Central memory CD4-positive, alpha-beta T cell (primary cell): ENCODE measurements around the gene ELF5.
A peak's percentile ranks its signal among the peaks of the same experiment; 100 is the strongest.

Experiments
- DNase-seq: peaks from one replicate; pipeline ENCODE4 v3.0.0; 2022

ELF5 gene

GRCh38 chr11:34448223-34448994 is 65.2 kb downstream of the ELF5 start:
- no peak for DNase-seq

GRCh38 chr11:34447044-34447443 is 66.5 kb downstream of the ELF5 start:
- no peak for DNase-seq

- no peak for DNase-seq
Measured at GRCh38 chr11:34446386-34446785, 67.2 kb downstream of the ELF5 start.

- DNase-seq: no peak
Measured at GRCh38 chr11:34445956-34446355, 67.6 kb downstream of the ELF5 start.

- no peak for DNase-seq
Measured at GRCh38 chr11:34444428-34444827, 69.2 kb downstream of the ELF5 start.

GRCh38 chr11:34443136-34443535 is 70.5 kb downstream of the ELF5 start:
- DNase-seq: no peak

- DNase-seq: no peak
Measured at GRCh38 chr11:34441814-34442213, 71.8 kb downstream of the ELF5 start.

- no peak for DNase-seq
Measured at GRCh38 chr11:34439610-34440198, 73.9 kb downstream of the ELF5 start.

- DNase-seq: peak; percentile 95
Measured at GRCh38 chr11:34438529-34439507, 74.8 kb downstream of the ELF5 start, which contains the start of gene CAT. Gene CAT (plus strand): TSS chr11:34438934. CDS start chr11:34439014, 80 bp downstream.

- DNase-seq: no peak
Measured at GRCh38 chr11:34437224-34438125, 76.1 kb downstream of the ELF5 start.

GRCh38 chr11:34433899-34434298 is 79.7 kb downstream of the ELF5 start:
- no peak for DNase-seq

GRCh38 chr11:34432822-34433221 is 80.8 kb downstream of the ELF5 start:
- no peak for DNase-seq

GRCh38 chr11:34431979-34432378 is 81.6 kb downstream of the ELF5 start:
- DNase-seq: no peak
